ENCODE data around the gene CALCOCO1. TPM values are rescaled to one million over a fixed set of nuclear protein-coding genes. Genes with fewer than 3 reads are reported as not detected.
"Not testable (repeated sequence)": the region's sequence is repeated elsewhere in the genome, so short reads cannot be mapped to it uniquely, and the experiment has no call there.

Gene CALCOCO1
- polyA plus RNA-seq, 1 donor from 2014 or later, result 169 TPM

- not testable (repeated sequence) for H3K9me2 ChIP-seq (ENCODE audit: insufficient read depth, low read length); H3K27ac ChIP-seq (ENCODE audit: low read length); H3K79me2 ChIP-seq (replicated peaks; ENCODE audit: insufficient read depth, low read length); H3K27me3 ChIP-seq (ENCODE audit: insufficient read depth, low read depth, low read length); H3K36me3 ChIP-seq (ENCODE audit: insufficient read depth, low read length); H3K9me3 ChIP-seq (ENCODE audit: low read length); H3K4me2 ChIP-seq (ENCODE audit: low read length); H3F3A ChIP-seq (ENCODE audit: insufficient read depth, low read length, poor library complexity, severe bottlenecking); H4K20me1 ChIP-seq (ENCODE audit: insufficient read depth); H2AFZ ChIP-seq (ENCODE audit: low read depth, low read length); H3K9ac ChIP-seq (ENCODE audit: low read length); H3K4me3 ChIP-seq (ENCODE audit: low read length)
These were observed 35.5 kb upstream of the CALCOCO1 start for GRCh38 chr12:53762793-53763192.

- Histone ChIP-seq H3K4me3 (ENCODE audit: low read length) (no peak overlapping the region), H3K27ac (ENCODE audit: low read length) (no peak overlapping the region), H3K36me3 (ENCODE audit: insufficient read depth, low read length) (no peaks in the 10 kb centered on the region), H3F3A (ENCODE audit: insufficient read depth, low read length, poor library complexity, severe bottlenecking) (no peaks in the 10 kb centered on the region), H3K9me3 (ENCODE audit: low read length) (no peaks in the 10 kb centered on the region), H3K79me2 (replicated peaks; ENCODE audit: insufficient read depth, low read length) (no peaks in the 10 kb centered on the region), H3K4me2 (ENCODE audit: low read length) (no peak overlapping the region), H3K27me3 (ENCODE audit: insufficient read depth, low read depth, low read length) (no peaks in the 10 kb centered on the region), H4K20me1 (ENCODE audit: insufficient read depth) (no peaks in the 10 kb centered on the region), H3K9me2 (ENCODE audit: insufficient read depth, low read length) (no peaks in the 10 kb centered on the region), H2AFZ (ENCODE audit: low read depth, low read length) (no peak overlapping the region), H3K9ac (ENCODE audit: low read length) (no peak overlapping the region)
- TF ChIP-seq REST (IDR thresholded peaks at IDR 0.05; ENCODE audit: borderline replicate concordance), result no peak
- TF ChIP-seq POLR2AphosphoS5 (IDR thresholded peaks at IDR 0.05), result no peak
- TF ChIP-seq TAF1 (IDR thresholded peaks at IDR 0.05; ENCODE audit: low read depth), result no peak
- no peak for TF ChIP-seq EP300 (conservative IDR thresholded peaks at IDR 0.05; ENCODE audit: poor library complexity, severe bottlenecking)
- no peak for TF ChIP-seq MXI1 (conservative IDR thresholded peaks at IDR 0.05; ENCODE audit: poor library complexity, severe bottlenecking)
- TF ChIP-seq EZH2 (IDR thresholded peaks at IDR 0.05; ENCODE audit: borderline replicate concordance, insufficient read depth, low read length, poor library complexity, severe bottlenecking), result no peak
- TF ChIP-seq CTCF (IDR thresholded peaks at IDR 0.05; ENCODE audit: poor library complexity, severe bottlenecking), result no peak
- TF ChIP-seq RAD21 (conservative IDR thresholded peaks at IDR 0.05), result no peak
- TF ChIP-seq SMC3 (conservative IDR thresholded peaks at IDR 0.05; ENCODE audit: poor library complexity), result no peak
These were observed 34.1 kb upstream of the CALCOCO1 start for GRCh38 chr12:53761306-53761705.

GRCh38 chr12:53759261-53759660 is 32.0 kb upstream of the CALCOCO1 start:
- Histone ChIP-seq H3K79me2 (replicated peaks; ENCODE audit: insufficient read depth, low read length) (no peaks in the 10 kb centered on the region), H3K9me3 (ENCODE audit: low read length) (no peaks in the 10 kb centered on the region), H3K27me3 (ENCODE audit: insufficient read depth, low read depth, low read length) (no peaks in the 10 kb centered on the region), H3K9me2 (ENCODE audit: insufficient read depth, low read length) (no peaks in the 10 kb centered on the region), H4K20me1 (ENCODE audit: insufficient read depth) (no peaks in the 10 kb centered on the region), H3K27ac (ENCODE audit: low read length) (no peak overlapping the region), H3K36me3 (ENCODE audit: insufficient read depth, low read length) (no peaks in the 10 kb centered on the region), H3K4me3 (ENCODE audit: low read length) (no peak overlapping the region), H3K9ac (ENCODE audit: low read length) (peak overlapping the region; percentile 47), H3F3A (ENCODE audit: insufficient read depth, low read length, poor library complexity, severe bottlenecking) (no peaks in the 10 kb centered on the region), H2AFZ (ENCODE audit: low read depth, low read length) (no peak overlapping the region), H3K4me2 (ENCODE audit: low read length) (no peak overlapping the region)
- TF ChIP-seq CTCF (IDR thresholded peaks at IDR 0.05; ENCODE audit: poor library complexity, severe bottlenecking) (no peak), RAD21 (conservative IDR thresholded peaks at IDR 0.05) (no peak), REST (IDR thresholded peaks at IDR 0.05; ENCODE audit: borderline replicate concordance) (no peak), MXI1 (conservative IDR thresholded peaks at IDR 0.05; ENCODE audit: poor library complexity, severe bottlenecking) (no peak), EZH2 (IDR thresholded peaks at IDR 0.05; ENCODE audit: borderline replicate concordance, insufficient read depth, low read length, poor library complexity, severe bottlenecking) (no peak), TAF1 (IDR thresholded peaks at IDR 0.05; ENCODE audit: low read depth) (no peak), SMC3 (conservative IDR thresholded peaks at IDR 0.05; ENCODE audit: poor library complexity) (no peak), EP300 (conservative IDR thresholded peaks at IDR 0.05; ENCODE audit: poor library complexity, severe bottlenecking) (no peak), POLR2AphosphoS5 (IDR thresholded peaks at IDR 0.05) (no peak)

Measured in neural cell (in vitro differentiated cells).